Measurements from ENCODE around the gene SERP1.

SERP1 gene

DNA sequence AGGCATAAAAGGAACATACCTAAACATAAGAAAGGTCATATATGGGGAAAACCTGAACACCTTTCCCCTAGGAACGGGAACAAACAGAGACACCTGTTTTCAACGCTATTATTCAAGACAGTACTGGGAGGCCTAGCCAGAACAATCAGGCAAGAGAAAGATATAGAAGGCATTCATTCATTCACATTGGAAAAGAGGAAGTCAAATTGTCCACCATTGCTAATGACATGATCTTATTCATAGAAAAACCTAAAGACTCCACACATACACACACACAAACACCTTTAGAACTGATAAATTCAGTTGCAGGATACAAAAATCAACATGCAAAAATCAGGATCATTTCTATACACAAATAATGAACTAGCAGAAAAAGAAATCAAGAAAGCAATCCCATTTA is 36.5 kb downstream of the SERP1 start:
- Histone ChIP-seq H3K79me1 (ENCODE audit: low read length) (no peaks in the 10 kb centered on the region), H3K36me3 (ENCODE audit: control insufficient read depth in 1 of 2, insufficient read depth in 2 of 2, low read length in 2 of 2) (no peaks in the 10 kb centered on the region), H2BK120ac (ENCODE audit: insufficient read depth, low read length, poor library complexity) (no peak overlapping the region), H4K91ac (ENCODE audit: low read depth, low read length) (no peak overlapping the region), H3K27ac (ENCODE audit: low read depth, low read length) (no peak overlapping the region), H3K14ac (ENCODE audit: low read length) (no peak overlapping the region), H3K4me1 (ENCODE audit: control insufficient read depth in 1 of 2, insufficient read depth in 2 of 2, low read length in 2 of 2) (no peaks in the 10 kb centered on the region), H4K12ac (ENCODE audit: low read depth, low read length) (no peak overlapping the region), H3K4me2 (ENCODE audit: low read length) (no peak overlapping the region), H4K8ac (ENCODE audit: low read depth, low read length) (no peak overlapping the region), H3K23ac (ENCODE audit: low read length) (no peak overlapping the region), H2AFZ (ENCODE audit: insufficient read depth, low read length, poor library complexity) (no peak overlapping the region), H3K18ac (ENCODE audit: low read length) (no peak overlapping the region), H2AK5ac (ENCODE audit: low read length) (no peak overlapping the region), H3K9ac (ENCODE audit: low read length) (no peak overlapping the region), H2BK12ac (ENCODE audit: low read length) (no peak overlapping the region), H3K9me3 (ENCODE audit: insufficient read depth, low read depth, low read length) (peaks cover under 1% of the 10 kb centered on the region), H2BK5ac (ENCODE audit: low read depth, low read length, poor library complexity) (no peak overlapping the region), H3K27me3 (ENCODE audit: insufficient read depth, low read length) (no peaks in the 10 kb centered on the region), H3K4ac (ENCODE audit: low read depth, low read length) (no peak overlapping the region), H3K4me3 (ENCODE audit: low read depth, low read length) (no peak overlapping the region), H3K79me2 (ENCODE audit: control insufficient read depth, insufficient read depth, low read length, poor library complexity) (no peaks in the 10 kb centered on the region)
- DNase-seq, result no peak
- WGBS (ENCODE audit: extremely low coverage, insufficient coverage, insufficient read length), result no CpG with 5 or more reads among the region's 2 CpGs

DNA sequence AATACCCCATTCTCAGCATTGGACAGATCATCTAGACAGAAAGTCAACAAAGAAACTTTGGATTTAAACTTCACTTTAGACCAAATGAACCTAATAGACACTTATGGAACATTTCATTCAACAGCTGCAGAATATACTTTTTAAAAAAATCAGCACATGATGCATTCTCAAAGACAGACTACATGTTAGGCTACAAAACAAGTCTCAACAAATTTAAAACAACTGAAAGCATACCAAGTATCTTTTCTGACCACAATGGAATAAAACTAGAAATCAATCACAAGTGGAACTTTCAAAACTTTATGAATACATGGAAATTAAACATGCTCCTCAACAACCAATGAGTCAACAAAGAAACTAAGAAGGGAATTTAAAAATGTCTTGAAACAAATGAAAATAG is 37.9 kb downstream of the SERP1 start:
- H3K27me3 ChIP-seq (ENCODE audit: insufficient read depth, low read length), result no peaks in the 10 kb centered on the region
- H3K79me1 ChIP-seq (ENCODE audit: low read length), result no peaks in the 10 kb centered on the region
- peaks cover 2% of the 10 kb centered on the region for H3K9me3 ChIP-seq (ENCODE audit: insufficient read depth, low read depth, low read length)
- H3K4me2 ChIP-seq (ENCODE audit: low read length), result no peak overlapping the region
- no peak overlapping the region for H3K23ac ChIP-seq (ENCODE audit: low read length)
- no peaks in the 10 kb centered on the region for H3K36me3 ChIP-seq (ENCODE audit: control insufficient read depth in 1 of 2, insufficient read depth in 2 of 2, low read length in 2 of 2)
- no peak overlapping the region for H3K14ac ChIP-seq (ENCODE audit: low read length)
- no peak overlapping the region for H2AFZ ChIP-seq (ENCODE audit: insufficient read depth, low read length, poor library complexity)
- no peak overlapping the region for H4K12ac ChIP-seq (ENCODE audit: low read depth, low read length)
- no peak overlapping the region for H2BK120ac ChIP-seq (ENCODE audit: insufficient read depth, low read length, poor library complexity)
- H3K18ac ChIP-seq (ENCODE audit: low read length), result no peak overlapping the region
- H3K4me1 ChIP-seq (ENCODE audit: control insufficient read depth in 1 of 2, insufficient read depth in 2 of 2, low read length in 2 of 2), result no peaks in the 10 kb centered on the region
- H2AK5ac ChIP-seq (ENCODE audit: low read length), result no peak overlapping the region
- no peak overlapping the region for H2BK5ac ChIP-seq (ENCODE audit: low read depth, low read length, poor library complexity)
- no peak overlapping the region for H4K8ac ChIP-seq (ENCODE audit: low read depth, low read length)
- H3K79me2 ChIP-seq (ENCODE audit: control insufficient read depth, insufficient read depth, low read length, poor library complexity), result no peaks in the 10 kb centered on the region
- H3K27ac ChIP-seq (ENCODE audit: low read depth, low read length), result no peak overlapping the region
- H3K4ac ChIP-seq (ENCODE audit: low read depth, low read length), result no peak overlapping the region
- H3K9ac ChIP-seq (ENCODE audit: low read length), result no peak overlapping the region
- DNase-seq, result no peak
- H3K4me3 ChIP-seq (ENCODE audit: low read depth, low read length), result no peak overlapping the region
- H2BK12ac ChIP-seq (ENCODE audit: low read length), result no peak overlapping the region
- no peak overlapping the region for H4K91ac ChIP-seq (ENCODE audit: low read depth, low read length)

- no peak overlapping the region for H3K18ac ChIP-seq (ENCODE audit: low read length)
- no peak overlapping the region for H2AFZ ChIP-seq (ENCODE audit: insufficient read depth, low read length, poor library complexity)
- H3K27ac ChIP-seq (ENCODE audit: low read depth, low read length), result no peak overlapping the region
- H3K27me3 ChIP-seq (ENCODE audit: insufficient read depth, low read length), result no peaks in the 10 kb centered on the region
- H4K91ac ChIP-seq (ENCODE audit: low read depth, low read length), result no peak overlapping the region
- peaks cover 9% of the 10 kb centered on the region for H3K9me3 ChIP-seq (ENCODE audit: insufficient read depth, low read depth, low read length)
- H3K79me1 ChIP-seq (ENCODE audit: low read length), result no peaks in the 10 kb centered on the region
- H3K36me3 ChIP-seq (ENCODE audit: control insufficient read depth in 1 of 2, insufficient read depth in 2 of 2, low read length in 2 of 2), result no peaks in the 10 kb centered on the region
- H3K4me1 ChIP-seq (ENCODE audit: control insufficient read depth in 1 of 2, insufficient read depth in 2 of 2, low read length in 2 of 2), result no peaks in the 10 kb centered on the region
- no peak for DNase-seq
- H2AK5ac ChIP-seq (ENCODE audit: low read length), result no peak overlapping the region
- no peak overlapping the region for H2BK120ac ChIP-seq (ENCODE audit: insufficient read depth, low read length, poor library complexity)
- no peak overlapping the region for H3K4ac ChIP-seq (ENCODE audit: low read depth, low read length)
- H3K23ac ChIP-seq (ENCODE audit: low read length), result no peak overlapping the region
- H3K14ac ChIP-seq (ENCODE audit: low read length), result no peak overlapping the region
- H3K4me2 ChIP-seq (ENCODE audit: low read length), result no peak overlapping the region
- no peak overlapping the region for H4K8ac ChIP-seq (ENCODE audit: low read depth, low read length)
- no peak overlapping the region for H3K9ac ChIP-seq (ENCODE audit: low read length)
- WGBS (ENCODE audit: extremely low coverage, insufficient coverage, insufficient read length), result no CpG with 5 or more reads among the region's 3 CpGs
- H2BK5ac ChIP-seq (ENCODE audit: low read depth, low read length, poor library complexity), result no peak overlapping the region
- no peak overlapping the region for H3K4me3 ChIP-seq (ENCODE audit: low read depth, low read length)
- H3K79me2 ChIP-seq (ENCODE audit: control insufficient read depth, insufficient read depth, low read length, poor library complexity), result no peaks in the 10 kb centered on the region
- H2BK12ac ChIP-seq (ENCODE audit: low read length), result no peak overlapping the region
- no peak overlapping the region for H4K12ac ChIP-seq (ENCODE audit: low read depth, low read length)
These were observed 41.8 kb downstream of the SERP1 start for GRCh38 chr3:150504483-150504882.

GRCh38 chr3:150503402-150504099 is 42.7 kb downstream of the SERP1 start:
- Histone ChIP-seq H3K36me3 (ENCODE audit: control insufficient read depth in 1 of 2, insufficient read depth in 2 of 2, low read length in 2 of 2) (no peaks in the 10 kb centered on the region), H3K4ac (ENCODE audit: low read depth, low read length) (no peak overlapping the region), H4K91ac (ENCODE audit: low read depth, low read length) (no peak overlapping the region), H2AK5ac (ENCODE audit: low read length) (no peak overlapping the region), H2AFZ (ENCODE audit: insufficient read depth, low read length, poor library complexity) (no peak overlapping the region), H3K9ac (ENCODE audit: low read length) (peak overlapping the region; percentile 12), H4K8ac (ENCODE audit: low read depth, low read length) (no peak overlapping the region), H2BK12ac (ENCODE audit: low read length) (no peak overlapping the region), H3K14ac (ENCODE audit: low read length) (no peak overlapping the region), H3K9me3 (ENCODE audit: insufficient read depth, low read depth, low read length) (peaks cover 9% of the 10 kb centered on the region), H3K23ac (ENCODE audit: low read length) (no peak overlapping the region), H3K79me2 (ENCODE audit: control insufficient read depth, insufficient read depth, low read length, poor library complexity) (no peaks in the 10 kb centered on the region), H3K4me2 (ENCODE audit: low read length) (no peak overlapping the region), H2BK120ac (ENCODE audit: insufficient read depth, low read length, poor library complexity) (no peak overlapping the region), H3K4me3 (ENCODE audit: low read depth, low read length) (no peak overlapping the region), H4K12ac (ENCODE audit: low read depth, low read length) (no peak overlapping the region), H3K4me1 (ENCODE audit: control insufficient read depth in 1 of 2, insufficient read depth in 2 of 2, low read length in 2 of 2) (no peaks in the 10 kb centered on the region), H3K18ac (ENCODE audit: low read length) (no peak overlapping the region), H3K27me3 (ENCODE audit: insufficient read depth, low read length) (no peaks in the 10 kb centered on the region), H2BK5ac (ENCODE audit: low read depth, low read length, poor library complexity) (no peak overlapping the region), H3K79me1 (ENCODE audit: low read length) (no peaks in the 10 kb centered on the region), H3K27ac (ENCODE audit: low read depth, low read length) (no peak overlapping the region)
- no peak for DNase-seq
- no CpG with 5 or more reads among the region's 5 CpGs for WGBS (ENCODE audit: extremely low coverage, insufficient coverage, insufficient read length)
